Astrocyte (in vitro differentiated cells and primary cell): ENCODE results near the gene LEMD2. TPM values are rescaled to one million over a fixed set of nuclear protein-coding genes. Genes with fewer than 3 reads are reported as not detected.

Source experiments
- DNase-seq: peaks from one replicate; pipeline ENCODE4 v3.0.0-alpha.2; 2010; ENCODE audit warnings: low read depth
- FAIRE-seq: peaks from 2 replicates; lab custom pipeline; 2011; peaks lifted over from hg19 to GRCh38; lab: Jason Lieb, UNC
- H2AFZ ChIP-seq: 2 replicates; pipeline ENCODE4 v1.6.0; 2012; ENCODE audit warnings: low read depth, low read length, inconsistent platforms
- H3K27ac ChIP-seq: 2 replicates; pipeline ENCODE4 v1.5.1; 2011; ENCODE audit warnings: low read depth, low read length, inconsistent platforms
- H3K27me3 ChIP-seq: 2 replicates; pipeline ENCODE4 v1.6.0; 2011; ENCODE audit warnings: low read length, inconsistent platforms; ENCODE audit not compliant: insufficient read depth
- H3K36me3 ChIP-seq: 2 replicates; pipeline ENCODE4 v1.5.1; 2011; ENCODE audit warnings: low read length, inconsistent platforms; ENCODE audit not compliant: insufficient read depth
- H3K4me1 ChIP-seq: 2 replicates; pipeline ENCODE4 v1.5.1; 2011; ENCODE audit warnings: low read length, inconsistent platforms; ENCODE audit not compliant: insufficient read depth
- H3K4me2 ChIP-seq: 2 replicates; pipeline ENCODE4 v1.6.0; 2012; ENCODE audit warnings: low read length, inconsistent platforms
- H3K4me3 ChIP-seq: 2 replicates; pipeline ENCODE4 v1.5.1; 2011; ENCODE audit warnings: low read depth, mild to moderate bottlenecking, low read length, inconsistent platforms; ENCODE audit not compliant: insufficient read depth
- H3K79me2 ChIP-seq: 2 replicates; pipeline ENCODE4 v1.6.0; 2012; ENCODE audit warnings: mild to moderate bottlenecking, low read length, inconsistent platforms; ENCODE audit not compliant: insufficient read depth
- H3K9ac ChIP-seq: 2 replicates; pipeline ENCODE4 v1.6.0; 2012; ENCODE audit warnings: mild to moderate bottlenecking, low read length, inconsistent platforms
- H3K9me3 ChIP-seq: 2 replicates; pipeline ENCODE4 v1.5.1; 2012; ENCODE audit warnings: low read depth, mild to moderate bottlenecking, low read length, inconsistent platforms; ENCODE audit not compliant: insufficient read depth
- H4K20me1 ChIP-seq: 2 replicates; pipeline ENCODE4 v1.6.0; 2012; ENCODE audit warnings: low read length, inconsistent platforms; ENCODE audit not compliant: insufficient read depth
- H3K27ac Mint-ChIP-seq: one replicate; pipeline ENCODE4 v1.8.0; 2021; ENCODE audit warnings: mild to moderate bottlenecking, mixed read lengths; ENCODE audit not compliant: unreplicated experiment
- H3K27me3 Mint-ChIP-seq: one replicate; pipeline ENCODE4 v1.8.0; 2021; ENCODE audit warnings: low read depth, mixed read lengths; ENCODE audit not compliant: unreplicated experiment
- H3K36me3 Mint-ChIP-seq: one replicate; pipeline ENCODE4 v1.8.0; 2021; ENCODE audit warnings: low read depth, mixed read lengths; ENCODE audit not compliant: unreplicated experiment
- H3K4me1 Mint-ChIP-seq: one replicate; pipeline ENCODE4 v1.8.0; 2021; ENCODE audit warnings: low read depth, mixed read lengths; ENCODE audit not compliant: unreplicated experiment
- H3K4me3 Mint-ChIP-seq: one replicate; pipeline ENCODE4 v1.8.0; 2021; ENCODE audit warnings: mild to moderate bottlenecking, moderate library complexity, mixed read lengths; ENCODE audit not compliant: unreplicated experiment
- H3K9me3 Mint-ChIP-seq: one replicate; pipeline ENCODE4 v1.8.0; 2021; ENCODE audit warnings: mild to moderate bottlenecking, mixed read lengths; ENCODE audit not compliant: unreplicated experiment
- EZH2 ChIP-seq: IDR thresholded peaks from 2 replicates; pipeline ENCODE4 v1.6.1; 2012; ENCODE audit warnings: mild to moderate bottlenecking, low read length, inconsistent platforms; ENCODE audit not compliant: insufficient read depth
- total RNA-seq: library from RNA; stranded (reverse); gene quantifications from 2 replicates; pipeline ENCODE4 v1.2.1, GENCODE V29; 2021
- TF ChIP-seq, protein P1 (sequence below): IDR thresholded peaks from 2 replicates; pipeline ENCODE4 v1.5.1; 2011; ENCODE audit warnings: low read depth, mild to moderate bottlenecking, inconsistent platforms, low read length, moderate library complexity; ENCODE audit not compliant: insufficient read depth

Gene LEMD2
- total RNA-seq, 1 donor from 2014 or later: 62.2 TPM

DNA sequence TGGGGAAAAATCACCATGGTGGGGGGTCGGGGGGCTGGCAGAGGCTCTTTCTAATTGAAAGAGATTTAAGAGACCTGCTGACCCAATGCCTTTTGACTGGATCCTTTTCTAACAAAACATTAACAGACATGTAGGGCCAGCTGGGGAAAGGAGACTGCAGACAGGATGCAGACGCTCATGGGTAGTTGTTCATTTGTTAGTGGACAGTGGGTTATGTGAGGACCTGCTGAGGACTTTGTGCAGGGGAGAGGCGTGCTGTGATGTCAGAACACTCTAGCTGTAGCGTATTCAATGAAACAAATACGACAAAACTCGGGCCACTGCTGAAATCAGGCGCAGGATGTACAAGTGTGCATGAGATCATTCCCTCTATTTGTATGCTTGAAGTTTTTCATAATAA lies 43.4 kb downstream of the LEMD2 start:
- H3K4me3 Mint-ChIP-seq: peak overlapping the region; percentile 72
- no peaks in the 10 kb centered on the region for H3K9me3 ChIP-seq
- no peaks in the 10 kb centered on the region for H3K9me3 Mint-ChIP-seq
- FAIRE-seq (no peak), DNase-seq (no peak)
- no peak overlapping the region for H3K4me3 ChIP-seq
- no peaks in the 10 kb centered on the region for H4K20me1 ChIP-seq
- no peaks in the 10 kb centered on the region for H3K36me3 Mint-ChIP-seq
- peaks cover 11% of the 10 kb centered on the region for H3K27me3 Mint-ChIP-seq
- peaks cover 12% of the 10 kb centered on the region for H3K4me1 ChIP-seq
- no peaks in the 10 kb centered on the region for H3K79me2 ChIP-seq
- no peaks in the 10 kb centered on the region for H3K36me3 ChIP-seq
- H3K9ac ChIP-seq: no peak overlapping the region
- no peak overlapping the region for H3K27ac ChIP-seq
- peaks cover 20% of the 10 kb centered on the region for H3K27me3 ChIP-seq
- no peak overlapping the region for H3K4me2 ChIP-seq
- peaks cover 39% of the 10 kb centered on the region for H3K4me1 Mint-ChIP-seq
- no peak for TF ChIP-seq EZH2
- TF ChIP-seq, protein P1, sequence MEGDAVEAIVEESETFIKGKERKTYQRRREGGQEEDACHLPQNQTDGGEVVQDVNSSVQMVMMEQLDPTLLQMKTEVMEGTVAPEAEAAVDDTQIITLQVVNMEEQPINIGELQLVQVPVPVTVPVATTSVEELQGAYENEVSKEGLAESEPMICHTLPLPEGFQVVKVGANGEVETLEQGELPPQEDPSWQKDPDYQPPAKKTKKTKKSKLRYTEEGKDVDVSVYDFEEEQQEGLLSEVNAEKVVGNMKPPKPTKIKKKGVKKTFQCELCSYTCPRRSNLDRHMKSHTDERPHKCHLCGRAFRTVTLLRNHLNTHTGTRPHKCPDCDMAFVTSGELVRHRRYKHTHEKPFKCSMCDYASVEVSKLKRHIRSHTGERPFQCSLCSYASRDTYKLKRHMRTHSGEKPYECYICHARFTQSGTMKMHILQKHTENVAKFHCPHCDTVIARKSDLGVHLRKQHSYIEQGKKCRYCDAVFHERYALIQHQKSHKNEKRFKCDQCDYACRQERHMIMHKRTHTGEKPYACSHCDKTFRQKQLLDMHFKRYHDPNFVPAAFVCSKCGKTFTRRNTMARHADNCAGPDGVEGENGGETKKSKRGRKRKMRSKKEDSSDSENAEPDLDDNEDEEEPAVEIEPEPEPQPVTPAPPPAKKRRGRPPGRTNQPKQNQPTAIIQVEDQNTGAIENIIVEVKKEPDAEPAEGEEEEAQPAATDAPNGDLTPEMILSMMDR: no peak
- H3K27ac Mint-ChIP-seq: peak overlapping the region; percentile 70
- peak overlapping the region; percentile 7 for H2AFZ ChIP-seq

DNA sequence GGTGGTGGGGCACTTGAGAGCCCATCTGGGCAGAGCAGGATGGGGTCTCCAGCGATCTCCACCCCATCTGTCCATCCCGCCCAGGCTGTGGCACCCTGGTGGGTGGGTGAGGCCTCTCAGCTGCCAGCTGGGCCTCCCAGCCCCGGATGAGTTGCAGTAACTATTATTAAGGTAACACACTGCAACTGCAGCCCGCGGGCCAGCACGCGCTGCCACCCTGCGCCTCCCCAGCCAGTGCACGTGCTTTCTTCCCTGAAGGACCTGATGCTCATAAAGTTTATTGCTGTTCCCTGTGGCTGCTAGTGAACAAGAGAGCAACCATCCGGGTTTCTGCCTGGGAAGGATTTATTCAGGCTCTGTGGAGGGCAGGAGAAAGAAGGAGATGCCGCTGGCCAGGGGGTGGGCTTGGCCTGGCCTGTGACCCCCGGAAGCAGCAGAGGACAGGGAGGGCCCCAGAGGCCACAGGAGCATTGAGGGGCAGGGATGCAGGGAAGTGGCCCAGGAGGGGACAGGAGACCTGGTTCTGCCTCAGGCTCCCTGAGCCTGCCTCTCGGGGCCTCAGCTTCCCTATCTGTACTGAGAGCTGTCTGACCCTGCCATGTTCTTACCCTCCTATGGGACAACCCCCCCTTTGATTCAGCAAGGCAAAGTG lies 43.9 kb downstream of the LEMD2 start:
- Histone ChIP-seq H4K20me1 (no peaks in the 10 kb centered on the region), H3K27me3 (peaks cover 20% of the 10 kb centered on the region), H3K9ac (no peak overlapping the region), H2AFZ (no peak overlapping the region), H3K27ac (no peak overlapping the region), H3K4me1 (peaks cover 12% of the 10 kb centered on the region), H3K79me2 (no peaks in the 10 kb centered on the region), H3K9me3 (no peaks in the 10 kb centered on the region), H3K4me2 (no peak overlapping the region), H3K36me3 (no peaks in the 10 kb centered on the region), H3K4me3 (no peak overlapping the region)
- no peak for TF ChIP-seq EZH2
- H3K4me3 Mint-ChIP-seq: peak overlapping the region; percentile 72
- FAIRE-seq (no peak), DNase-seq (no peak)
- peaks cover 38% of the 10 kb centered on the region for H3K4me1 Mint-ChIP-seq
- H3K27ac Mint-ChIP-seq: peak overlapping the region; percentile 89
- peaks cover 7% of the 10 kb centered on the region for H3K27me3 Mint-ChIP-seq
- H3K36me3 Mint-ChIP-seq: no peaks in the 10 kb centered on the region
- H3K9me3 Mint-ChIP-seq: no peaks in the 10 kb centered on the region

DNA sequence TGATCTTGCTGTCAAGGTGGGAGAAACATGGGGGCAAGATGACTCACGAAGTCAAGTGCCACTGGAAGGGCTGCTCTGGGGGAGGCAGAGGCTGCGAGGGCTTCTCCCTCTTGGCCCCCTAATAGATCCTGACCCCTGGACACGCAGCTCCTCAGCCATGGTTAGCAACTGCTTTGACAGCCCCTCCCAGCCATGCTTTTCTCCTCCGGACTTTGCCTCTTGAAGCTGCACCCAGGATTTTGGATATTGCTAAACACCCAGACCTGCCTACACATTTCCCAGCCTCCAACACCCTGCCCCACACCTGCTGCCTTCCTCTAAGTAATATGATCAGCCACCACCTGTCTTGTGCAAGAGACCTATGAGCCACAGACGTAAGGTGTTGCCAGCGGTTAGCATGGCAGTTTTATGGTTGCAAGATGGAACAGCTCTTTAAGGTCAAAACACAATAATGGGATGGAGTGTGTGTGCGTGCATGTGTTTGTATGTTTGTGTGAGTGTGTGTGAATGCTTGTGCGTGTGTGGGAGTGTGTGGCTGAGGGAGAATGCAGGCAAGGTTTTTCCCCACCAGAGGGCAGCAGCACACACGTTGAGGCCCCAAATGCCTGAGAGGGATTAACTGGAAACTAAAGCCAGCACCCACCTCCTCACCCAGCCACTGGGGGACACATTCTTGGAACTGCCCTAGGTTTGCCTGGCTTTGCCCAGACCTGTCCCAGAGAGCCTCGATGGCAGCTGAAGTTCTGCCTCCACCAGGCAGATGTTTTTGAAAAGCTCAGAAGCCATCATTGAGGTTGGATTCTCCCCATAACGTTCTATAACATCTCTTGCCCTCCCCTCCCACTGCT lies 44.7 kb downstream of the LEMD2 start:
- no peak overlapping the region for H3K4me2 ChIP-seq
- H3K4me1 Mint-ChIP-seq: peaks cover 38% of the 10 kb centered on the region

More for the DNA sequence above, 44.7 kb downstream of the LEMD2 start:
- no peaks in the 10 kb centered on the region for H3K79me2 ChIP-seq
- H3K27me3 Mint-ChIP-seq: peaks cover 8% of the 10 kb centered on the region
- no peak overlapping the region for H3K4me3 ChIP-seq
- FAIRE-seq (peak; percentile 89), DNase-seq (peak; percentile 43)
- H3K36me3 Mint-ChIP-seq: no peaks in the 10 kb centered on the region
- H3K9me3 ChIP-seq: no peaks in the 10 kb centered on the region
- H3K4me1 ChIP-seq: peaks cover 12% of the 10 kb centered on the region
- H3K9ac ChIP-seq: no peak overlapping the region
- peak overlapping the region; percentile 61 for H3K4me3 Mint-ChIP-seq
- no peaks in the 10 kb centered on the region for H3K36me3 ChIP-seq
- TF ChIP-seq, protein P1: peak; percentile 95
- no peak for TF ChIP-seq EZH2
- H4K20me1 ChIP-seq: no peaks in the 10 kb centered on the region
- peaks cover 20% of the 10 kb centered on the region for H3K27me3 ChIP-seq
- no peak overlapping the region for H3K27ac ChIP-seq
- no peaks in the 10 kb centered on the region for H3K9me3 Mint-ChIP-seq
- H3K27ac Mint-ChIP-seq: no peak overlapping the region
- peak overlapping the region; percentile 31 for H2AFZ ChIP-seq
